NCI-H2081 (cell line): ENCODE results near the gene CACNA2D2.

Experiments used
- DNase-seq, 2 experiments: peaks; one replicate each; lab custom pipeline; 2025; lab: John Stamatoyannopoulos, UW

CACNA2D2 gene

DNA sequence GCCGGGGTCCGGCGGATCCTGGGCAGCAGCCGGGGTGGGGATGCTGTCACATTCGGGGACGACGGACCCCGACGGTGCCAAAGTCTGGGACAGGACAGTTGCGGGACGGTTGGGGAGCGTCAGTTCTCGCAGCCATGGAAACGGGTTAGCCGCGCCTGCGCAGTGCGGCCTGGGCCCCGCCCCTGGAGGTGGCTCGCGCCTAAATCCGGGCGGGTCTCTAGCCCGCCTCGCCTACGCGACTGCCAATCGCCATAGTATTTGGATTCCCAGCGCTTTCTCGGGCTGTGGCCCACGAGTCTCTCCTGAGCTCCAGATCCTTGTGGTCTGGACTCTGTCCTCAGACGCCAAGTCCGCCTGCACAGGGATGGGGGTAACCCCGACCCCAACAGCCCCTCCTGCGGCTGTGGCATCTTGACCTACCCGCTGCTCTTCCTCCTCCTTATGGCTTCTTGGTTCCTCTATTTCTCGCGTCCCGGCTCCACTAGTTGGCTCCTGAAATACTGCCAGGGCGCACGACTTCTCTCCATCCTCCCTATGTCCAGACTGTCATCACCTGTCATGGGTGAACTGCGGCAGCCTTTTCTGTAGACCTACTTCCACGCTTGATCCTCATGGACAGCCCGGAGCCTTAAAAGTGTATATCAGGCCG, 157.7 kb downstream of the CACNA2D2 start, which contains the start of gene ZMYND10:
TSS of gene ZMYND10 (minus strand) at position 147 of the 649 bp plus-strand sequence. CDS start 153 bp downstream, outside the sequence.
- peak; percentile 11 to 31 for DNase-seq

- DNase-seq: no peak
These were observed 158.4 kb downstream of the CACNA2D2 start for GRCh38 chr3:50345008-50345407.

DNA sequence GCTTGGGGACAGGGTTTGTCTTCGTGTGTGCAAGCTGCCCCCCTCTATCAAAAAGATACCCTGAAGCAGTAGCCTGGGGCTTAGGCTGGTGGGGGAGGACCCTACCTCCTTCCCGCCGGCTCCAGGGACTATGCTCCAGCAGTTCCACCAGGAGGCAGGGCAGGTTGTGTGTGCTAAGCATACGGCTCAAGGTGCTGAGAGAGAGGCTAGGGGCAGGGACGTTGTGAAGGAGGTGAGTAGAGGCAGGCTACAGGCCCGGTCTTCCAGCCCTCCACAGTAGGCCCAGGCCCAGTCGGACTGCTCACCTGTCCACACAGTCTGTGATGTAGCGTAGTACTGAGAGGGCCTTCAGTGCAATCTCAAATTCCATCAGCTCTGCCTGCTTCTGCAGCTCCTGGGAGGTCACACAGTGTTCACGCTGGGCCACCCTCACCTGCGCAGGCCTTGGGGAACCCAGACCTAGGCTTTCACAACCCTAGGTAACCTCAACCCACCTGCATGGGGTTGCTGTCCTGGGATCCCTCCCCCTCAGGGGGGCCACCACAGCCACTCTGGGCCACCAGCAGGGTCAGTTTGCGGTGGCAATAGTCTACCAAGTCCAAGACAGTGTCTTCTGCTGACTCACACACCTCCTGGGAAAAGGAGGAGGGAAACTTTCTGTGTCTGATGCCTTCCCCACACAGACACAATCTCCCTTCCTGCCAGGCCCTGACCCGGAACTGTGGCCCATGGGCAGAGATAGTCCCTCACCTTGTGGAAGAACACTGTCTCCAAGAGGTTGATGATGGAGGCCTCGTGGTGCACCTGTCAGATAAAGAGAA, 160.4 kb downstream of the CACNA2D2 start:
- DNase-seq: no peak

GRCh38 chr3:50341996-50342650, 161.3 kb downstream of the CACNA2D2 start:
- DNase-seq: no peak

DNA sequence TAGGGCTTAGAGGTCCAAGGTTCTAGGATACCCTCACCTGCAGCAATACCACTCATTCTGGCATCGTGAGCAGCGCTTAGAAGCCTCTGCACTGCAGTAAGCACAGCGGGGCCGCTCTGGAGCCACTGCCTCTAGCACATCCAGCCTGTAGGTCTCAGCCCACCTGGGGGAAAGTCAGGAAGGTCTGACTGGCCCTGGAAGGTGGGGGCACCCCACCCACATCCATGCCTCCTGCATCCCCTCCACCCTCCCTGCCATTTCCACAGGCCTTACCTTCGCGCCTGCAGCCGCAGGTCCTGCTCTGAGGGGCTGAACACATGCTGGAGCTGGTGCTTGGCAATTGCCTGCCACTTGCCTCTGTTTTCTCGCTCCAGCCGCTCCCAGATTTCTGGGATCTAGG, 161.9 kb downstream of the CACNA2D2 start:
- no peak for DNase-seq

GRCh38 chr3:50340448-50341329, 162.7 kb downstream of the CACNA2D2 start, which contains the start of gene RASSF1:
TSS of gene RASSF1 (minus strand) at chr3:50340836. CDS start at chr3:50340805, 31 bp downstream.
- DNase-seq: no peak

- DNase-seq: no peak
These were observed 163.3 kb downstream of the CACNA2D2 start for GRCh38 chr3:50340147-50340447.

DNA sequence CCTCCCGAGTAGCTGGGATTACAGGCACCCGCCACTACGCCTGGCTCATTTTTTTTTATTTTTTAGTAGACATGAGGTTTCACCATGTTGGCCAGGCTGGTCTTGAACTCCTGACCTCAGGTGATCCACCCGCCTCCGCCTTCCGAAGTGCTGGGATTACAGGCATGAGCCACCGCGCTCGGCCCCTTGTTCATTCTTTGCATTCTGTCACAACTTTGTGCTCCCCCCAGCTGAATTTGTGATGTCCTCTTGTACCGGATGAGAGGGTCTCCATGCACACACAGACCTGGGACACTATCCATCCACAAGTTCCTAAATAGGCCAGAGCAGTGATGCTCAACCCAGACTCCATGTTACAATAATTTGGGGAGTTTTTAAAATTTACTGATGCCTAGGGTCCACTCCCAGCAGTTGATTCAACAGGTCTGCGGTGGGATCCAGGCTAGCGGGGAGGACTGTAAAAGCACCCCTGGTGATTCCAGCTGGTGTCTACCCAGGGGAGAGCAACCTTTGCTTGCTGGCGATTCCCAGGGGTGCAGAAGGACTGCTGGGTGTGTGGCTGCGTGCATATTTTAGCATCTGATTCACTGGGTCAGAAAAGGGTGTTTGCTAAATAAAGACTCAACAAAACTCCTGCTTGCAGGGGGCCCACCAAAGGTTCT, 163.8 kb downstream of the CACNA2D2 start:
- no peak for DNase-seq

DNA sequence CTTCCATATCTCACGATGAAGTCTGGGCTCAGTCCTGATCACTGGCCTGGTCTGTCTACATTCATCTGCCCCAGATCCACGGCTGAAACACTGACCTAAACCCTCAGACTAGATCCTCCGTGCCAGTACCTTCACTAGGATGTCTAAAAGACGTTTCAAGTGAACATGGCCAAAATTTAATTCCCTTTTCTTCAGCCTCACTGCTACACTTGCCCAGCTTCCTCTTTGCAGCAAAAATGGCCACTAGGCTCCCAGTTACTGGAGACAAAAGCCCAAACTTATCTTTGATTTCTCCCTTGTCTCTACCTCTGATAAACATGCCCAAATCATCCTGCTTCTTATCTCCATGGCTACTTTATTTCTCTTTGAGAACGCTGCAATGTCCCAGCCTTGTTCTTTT, 164.5 kb downstream of the CACNA2D2 start:
- DNase-seq: no peak

DNA sequence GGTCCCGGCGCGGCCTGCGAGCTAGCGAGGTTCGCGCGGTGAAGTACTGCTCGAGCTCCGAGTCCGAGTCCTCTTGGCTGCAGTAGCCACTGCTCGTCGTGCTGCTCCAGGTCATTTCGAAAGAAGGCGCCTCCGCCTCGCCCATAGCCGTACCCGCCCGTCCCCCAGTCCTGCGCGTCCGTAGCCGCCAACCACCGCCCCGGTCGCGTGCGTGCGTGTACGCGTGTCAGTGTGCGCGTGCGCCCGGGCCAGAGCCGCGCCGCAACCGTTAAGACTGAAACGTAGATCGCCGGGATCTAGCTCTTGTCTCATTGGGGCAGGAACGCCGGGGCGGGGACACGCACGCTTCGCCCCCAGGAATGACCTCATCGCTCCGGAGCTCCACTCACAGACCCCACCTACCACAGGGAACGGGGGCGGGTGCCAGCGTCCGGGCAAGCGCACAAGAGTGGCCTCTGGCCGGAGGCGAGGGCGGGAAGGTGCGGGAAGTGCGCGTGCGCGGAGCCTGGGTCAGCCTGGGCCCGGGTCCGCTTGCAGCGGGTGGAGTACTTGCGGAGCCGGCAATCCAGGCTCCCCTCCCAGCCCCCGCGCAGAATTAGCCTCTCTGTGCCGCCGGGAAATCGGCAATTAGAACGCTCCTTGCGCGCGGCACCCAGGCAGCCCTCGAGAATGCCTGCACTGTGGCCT, 166.1 kb downstream of the CACNA2D2 start:
- DNase-seq: peak; percentile 95 to 97

- no peak for DNase-seq
These were observed 166.8 kb downstream of the CACNA2D2 start for GRCh38 chr3:50336452-50337174.

DNA sequence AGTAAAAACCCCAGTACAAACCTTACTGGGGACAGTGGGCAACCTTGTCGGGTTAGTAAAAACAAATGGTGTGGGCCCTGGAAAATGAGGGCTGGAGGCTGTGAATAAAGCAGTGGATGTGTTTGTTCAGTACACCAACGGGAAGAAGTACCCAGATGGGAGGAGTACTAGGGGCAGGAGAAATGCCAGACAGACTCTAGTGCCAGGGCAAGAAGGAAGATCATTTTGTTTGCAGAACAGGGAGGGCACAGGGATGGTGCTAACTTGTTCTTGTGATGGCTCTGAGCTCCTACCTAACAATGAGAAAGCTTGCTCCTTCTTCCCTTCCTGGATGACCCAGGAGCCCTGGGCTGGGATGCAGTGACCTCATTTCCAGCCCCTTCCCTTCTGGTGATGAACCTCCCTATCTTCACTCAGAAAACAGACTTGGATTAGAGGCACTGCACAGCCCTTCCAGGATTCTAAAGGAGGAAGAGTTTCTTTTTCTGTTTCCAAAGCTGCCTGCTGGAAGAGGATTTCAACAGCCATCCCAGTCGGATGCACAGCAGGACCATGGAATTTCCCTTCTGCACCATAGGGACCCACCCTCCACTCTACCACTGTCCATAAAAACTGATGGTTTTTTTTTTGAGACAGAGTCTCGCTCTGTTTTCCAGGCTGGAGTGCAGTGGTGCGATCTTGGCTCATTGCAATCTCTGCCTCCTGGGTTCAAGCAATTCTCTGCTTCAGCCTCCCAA, 168.9 kb downstream of the CACNA2D2 start:
- no peak for DNase-seq

- no peak for DNase-seq
These were observed 169.6 kb downstream of the CACNA2D2 start for GRCh38 chr3:50333744-50334328.

GRCh38 chr3:50331364-50331907, 172.0 kb downstream of the CACNA2D2 start:
- DNase-seq: no peak

- DNase-seq: no peak
These were observed 173.1 kb downstream of the CACNA2D2 start for GRCh38 chr3:50330330-50330729.

DNA sequence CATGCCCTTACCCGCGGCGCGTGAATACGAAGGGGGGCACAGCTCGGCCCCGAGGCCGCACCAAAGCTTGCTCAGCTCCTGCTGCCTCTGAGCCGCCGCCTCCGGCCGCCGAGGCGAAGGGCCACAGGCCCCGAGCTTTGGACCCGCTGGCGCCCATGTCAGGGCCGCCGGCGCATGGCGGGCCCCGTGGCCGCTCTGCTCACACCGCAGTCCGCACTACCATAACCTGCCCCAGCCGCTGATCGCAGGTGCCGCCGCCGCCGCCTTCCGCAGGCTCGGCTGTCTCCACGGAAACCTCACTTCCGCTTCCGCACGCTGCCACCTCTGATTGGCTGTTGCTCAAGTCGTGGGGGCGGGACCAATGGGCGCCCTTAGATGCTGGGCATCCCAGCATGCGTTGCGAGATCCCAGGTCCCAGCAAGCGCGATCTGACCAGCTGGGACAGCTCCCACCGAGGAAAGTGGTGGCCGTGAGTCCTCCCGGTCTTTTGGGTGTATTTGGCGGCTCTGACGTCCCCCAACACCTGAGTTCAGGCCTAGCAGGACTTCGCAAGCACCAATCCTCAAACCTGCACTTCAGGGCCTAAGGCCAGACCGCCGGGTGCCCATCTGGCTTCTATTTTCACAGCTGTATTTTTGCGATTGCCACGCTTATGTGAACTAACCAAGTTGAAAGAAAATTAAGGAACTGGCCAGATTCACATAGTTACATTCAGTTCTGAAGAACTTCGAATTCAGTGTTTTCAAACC, 175.3 kb downstream of the CACNA2D2 start, which contains the start of gene TUSC2:
TSS of gene TUSC2 (minus strand) at position 281 of the 749 bp plus-strand sequence. CDS start at position 157, 124 bp downstream.
- peak; percentile 93 to 94 for DNase-seq

- no peak for DNase-seq
These were observed 176.3 kb downstream of the CACNA2D2 start for GRCh38 chr3:50327129-50327528.

- no peak for DNase-seq
These were observed 177.3 kb downstream of the CACNA2D2 start for GRCh38 chr3:50326182-50326541.
